Endothelial cell of umbilical vein (primary cell): ENCODE results near the gene RFNG. TPM values are rescaled to one million over a fixed set of nuclear protein-coding genes. Genes with fewer than 3 reads are reported as not detected.

ENCODE experiments used
- BruUV-seq: library from RNA; stranded (reverse); fragments of 400-500 nt; replicated peaks from 2 replicates; lab custom pipeline; 2021; lab: Mats Ljungman, UMichigan
- CTCF ChIA-PET: fragments of 300-600, 350-600 bp; sonication (Branson Sonifier 250); formaldehyde crosslinking; loops from one replicate; lab custom pipeline; 2021; ENCODE audit warnings: antibody characterized with exemption, inconsistent platforms; lab: Charles Lee
- POLR2A ChIA-PET: fragments of 300-600, 350-600 bp; sonication (Branson Sonifier 250); formaldehyde crosslinking; loops from one replicate; lab custom pipeline; 2021; ENCODE audit warnings: antibody characterized with exemption, inconsistent platforms; lab: Charles Lee
- DNase-seq: peaks from one replicate; pipeline ENCODE4 v3.0.0-alpha.2; 2011; ENCODE audit warnings: low read depth, low spot score
- FAIRE-seq: peaks from 2 replicates; lab custom pipeline; 2011; peaks lifted over from hg19 to GRCh38; lab: Jason Lieb, UNC
- H2AFZ ChIP-seq: 2 replicates; pipeline ENCODE4 v1.6.0; 2012; ENCODE audit warnings: low read depth, low read length, control low read depth, inconsistent platforms
- H3K27ac ChIP-seq: 2 replicates; pipeline ENCODE4 v1.5.1; 2011; ENCODE audit warnings: low read depth, mild to moderate bottlenecking, control low read depth, low read length, moderate library complexity; ENCODE audit not compliant: insufficient read depth
- H3K27me3 ChIP-seq, 2 experiments: 2 replicates each; pipeline versions ENCODE4 v1.6.0 to v1.6.1; 2011; ENCODE audit warnings: low read length in 2 of 2, mixed read lengths in 1 of 2; ENCODE audit not compliant: control insufficient read depth in 2 of 2, insufficient read depth in 2 of 2
- H3K36me3 ChIP-seq, 2 experiments: 2 replicates in 1 of 2; 3 replicates in 1 of 2; pipeline ENCODE4 v1.5.1; 2011; ENCODE audit warnings: low read length in 2 of 2, mild to moderate bottlenecking in 1 of 2, moderate library complexity in 1 of 2; ENCODE audit not compliant: control insufficient read depth in 2 of 2, insufficient read depth in 2 of 2; ENCODE audit errors: extremely low read depth in 1 of 2
- H3K4me1 ChIP-seq: 3 replicates; pipeline ENCODE4 v1.5.1; 2011; ENCODE audit warnings: mild to moderate bottlenecking, low read length; ENCODE audit not compliant: control insufficient read depth, insufficient read depth; ENCODE audit errors: extremely low read depth
- H3K4me2 ChIP-seq: 2 replicates; pipeline ENCODE4 v1.6.1; 2011; ENCODE audit warnings: low read length, control low read depth, mixed read lengths; ENCODE audit not compliant: insufficient read depth
- H3K4me3 ChIP-seq, 3 experiments: fragments of 200-600 bp in 1 of 3; sonication (generic), shearing (Covaris generic) in 1 of 3; replicated peaks in 1 of 3; 2 replicates each; pipeline ENCODE4 v1.5.1; 2011 to 2016; ENCODE audit warnings: control low read depth in 3 of 3, low read length in 3 of 3, mild to moderate bottlenecking in 2 of 3, inconsistent platforms in 1 of 3, low read depth in 1 of 3, moderate library complexity in 1 of 3; ENCODE audit not compliant: insufficient read depth in 1 of 3
- H3K79me2 ChIP-seq: 2 replicates; pipeline ENCODE4 v1.6.0; 2012; ENCODE audit warnings: low read length, inconsistent platforms; ENCODE audit not compliant: control insufficient read depth, insufficient read depth
- H3K9ac ChIP-seq: replicated peaks from 2 replicates; pipeline ENCODE3; 2011; ENCODE audit warnings: low read length, control low read depth; ENCODE audit not compliant: insufficient read depth; ENCODE audit errors: extremely low read depth
- H3K9me1 ChIP-seq: replicated peaks from 3 replicates; pipeline ENCODE4 v1.6.0; 2011; ENCODE audit warnings: mild to moderate bottlenecking, low read length; ENCODE audit not compliant: control insufficient read depth, insufficient read depth; ENCODE audit errors: extremely low read depth
- H3K9me3 ChIP-seq: replicated peaks from 2 replicates; pipeline ENCODE4 v1.5.1; 2012; ENCODE audit warnings: low read length, inconsistent platforms; ENCODE audit not compliant: control insufficient read depth, insufficient read depth
- H4K20me1 ChIP-seq: replicated peaks from 2 replicates; pipeline ENCODE3; 2011; ENCODE audit warnings: mild to moderate bottlenecking, low read length; ENCODE audit not compliant: control insufficient read depth, insufficient read depth; ENCODE audit errors: extremely low read depth
- EZH2 ChIP-seq: IDR thresholded peaks from 2 replicates; pipeline ENCODE4 v1.6.1; 2012; ENCODE audit warnings: borderline replicate concordance, low read depth, mild to moderate bottlenecking, moderate library complexity, low read length, inconsistent platforms; ENCODE audit not compliant: severe bottlenecking
- FOS ChIP-seq: IDR thresholded peaks from 2 replicates; pipeline ENCODE4 v1.6.1; 2011; ENCODE audit warnings: mild to moderate bottlenecking, low read length, moderate library complexity, borderline replicate concordance; ENCODE audit not compliant: insufficient read depth
- GATA2 ChIP-seq: IDR thresholded peaks from 2 replicates; pipeline ENCODE4 v1.7.0; 2011; ENCODE audit warnings: low read depth, mild to moderate bottlenecking, moderate library complexity, mixed read lengths, low read length; ENCODE audit not compliant: insufficient read length, insufficient read depth
- JUN ChIP-seq: IDR thresholded peaks from 2 replicates; pipeline ENCODE4 v1.6.1; 2011; ENCODE audit warnings: borderline replicate concordance, low read depth; ENCODE audit not compliant: insufficient read length, insufficient read depth
- MYC ChIP-seq: IDR thresholded peaks from one replicate; pipeline ENCODE4 v1.6.1; 2011; ENCODE audit warnings: mild to moderate bottlenecking, low read depth, low read length
- POLR2A ChIP-seq: IDR thresholded peaks from 2 replicates; pipeline ENCODE4 v1.6.1; 2012; ENCODE audit warnings: low read depth, mild to moderate bottlenecking, control low read depth, low read length
- POLR2AphosphoS5 ChIP-seq: IDR thresholded peaks from 2 replicates; pipeline ENCODE4 v1.6.1; 2012; ENCODE audit warnings: low read depth, mild to moderate bottlenecking, control low read depth, low read length, moderate library complexity; ENCODE audit not compliant: insufficient read depth
- dilution Hi-C: fragments of 300-500 bp; cut with MboI; formaldehyde crosslinking; loops from one replicate; pipeline ENCODE4 v1.15.0; 2019; ENCODE audit warnings: low sequenced_read_pairs; ENCODE audit not compliant: extremely low pct_ligation_motif_present
- intact Hi-C: fragments of 100-400 bp; cut with micrococcal nuclease; formaldehyde crosslinking; loops from one replicate; pipeline ENCODE4 v1.10.0; 2022
- polyA plus RNA-seq, 4 experiments: library from polyadenylated mRNA; depleted of rRNA in 3 of 4; stranded (reverse) in 3 of 4; unstranded in 1 of 4; fragments of >200 nt; gene quantifications; 2 replicates each; pipeline versions ENCODE4 v1.2.1 to v1.2.3, GENCODE V29; 2011 to 2012; ENCODE audit warnings: missing spikeins in 1 of 4
- total RNA-seq: library from RNA; stranded (reverse); gene quantifications from 2 replicates; pipeline ENCODE4 v1.2.3, GENCODE V29; 2021
- TF ChIP-seq, protein P1 (sequence below), 2 donors: IDR thresholded peaks; 1 replicate in 1 of 2; 2 replicates in 1 of 2; pipeline ENCODE4 v1.5.1; 2011; ENCODE audit warnings: low read length in 2 of 2, mild to moderate bottlenecking in 2 of 2, moderate library complexity in 2 of 2, control low read depth in 1 of 2, inconsistent platforms in 1 of 2, low read depth in 1 of 2; ENCODE audit not compliant: insufficient read depth in 1 of 2; ENCODE audit errors: extremely low read depth in 1 of 2
- TF ChIP-seq, protein P2 (sequence below): IDR thresholded peaks from 2 replicates; pipeline ENCODE4 v1.6.1; 2011; ENCODE audit not compliant: insufficient read depth, insufficient read length

RFNG gene
- total and polyA plus RNA-seq, 2 donors (not counting 3 experiments of a cell fraction or from before 2014, with no cell fraction given) = 33.7 to 40.0 TPM

DNA sequence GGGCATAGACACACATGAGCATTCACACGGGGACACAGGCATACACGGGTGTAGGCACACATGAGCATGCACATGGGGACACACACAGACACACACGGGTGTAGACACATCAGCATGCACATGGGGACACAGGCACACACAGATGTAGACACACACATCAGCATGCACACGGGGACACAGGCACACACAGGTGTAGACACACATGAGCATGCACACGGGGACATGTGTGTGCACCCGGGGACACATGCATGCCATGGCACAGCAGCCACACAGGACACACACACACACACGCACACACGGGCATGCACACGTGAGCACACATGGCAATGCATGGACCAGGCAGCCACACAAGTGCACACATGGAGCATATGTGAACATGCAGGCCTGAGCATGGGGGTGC lies 9.0 kb downstream of the RFNG start:
- BruUV-seq = no TSS peak
- Histone ChIP-seq H3K4me3 (no peak overlapping the region), H3K27ac (no peak overlapping the region), H2AFZ (no peak overlapping the region), H3K9me1 (no peaks in the 10 kb centered on the region), H3K4me1 (no peaks in the 10 kb centered on the region), H3K79me2 (no peaks in the 10 kb centered on the region), H3K4me2 (no peak overlapping the region), H3K9me3 (no peaks in the 10 kb centered on the region), H3K27me3 (no peaks in the 10 kb centered on the region), H3K36me3 (peaks cover 0 to under 1% of the 10 kb centered on the region in 2 experiments), H4K20me1 (no peaks in the 10 kb centered on the region), H3K9ac (no peak overlapping the region)
- ChIA-PET CTCF (no interaction called here), POLR2A (interaction anchor here (0.6 kb wide), 1 partner anchor 31 kb away, joined by 4 read pairs; no protein-coding TSS in a partner anchor)
- TF ChIP-seq MYC (no peak), JUN (no peak), POLR2A (no peak), GATA2 (no peak), EZH2 (no peak), FOS (no peak), POLR2AphosphoS5 (no peak)
- TF ChIP-seq, protein P1, sequence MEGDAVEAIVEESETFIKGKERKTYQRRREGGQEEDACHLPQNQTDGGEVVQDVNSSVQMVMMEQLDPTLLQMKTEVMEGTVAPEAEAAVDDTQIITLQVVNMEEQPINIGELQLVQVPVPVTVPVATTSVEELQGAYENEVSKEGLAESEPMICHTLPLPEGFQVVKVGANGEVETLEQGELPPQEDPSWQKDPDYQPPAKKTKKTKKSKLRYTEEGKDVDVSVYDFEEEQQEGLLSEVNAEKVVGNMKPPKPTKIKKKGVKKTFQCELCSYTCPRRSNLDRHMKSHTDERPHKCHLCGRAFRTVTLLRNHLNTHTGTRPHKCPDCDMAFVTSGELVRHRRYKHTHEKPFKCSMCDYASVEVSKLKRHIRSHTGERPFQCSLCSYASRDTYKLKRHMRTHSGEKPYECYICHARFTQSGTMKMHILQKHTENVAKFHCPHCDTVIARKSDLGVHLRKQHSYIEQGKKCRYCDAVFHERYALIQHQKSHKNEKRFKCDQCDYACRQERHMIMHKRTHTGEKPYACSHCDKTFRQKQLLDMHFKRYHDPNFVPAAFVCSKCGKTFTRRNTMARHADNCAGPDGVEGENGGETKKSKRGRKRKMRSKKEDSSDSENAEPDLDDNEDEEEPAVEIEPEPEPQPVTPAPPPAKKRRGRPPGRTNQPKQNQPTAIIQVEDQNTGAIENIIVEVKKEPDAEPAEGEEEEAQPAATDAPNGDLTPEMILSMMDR (IDR thresholded peaks at IDR 0.05; ENCODE audit: extremely low read depth in 1 of 2, insufficient read depth in 1 of 2, low read depth in 1 of 2, low read length in 2 of 2) = no peak
- TF ChIP-seq, protein P2, sequence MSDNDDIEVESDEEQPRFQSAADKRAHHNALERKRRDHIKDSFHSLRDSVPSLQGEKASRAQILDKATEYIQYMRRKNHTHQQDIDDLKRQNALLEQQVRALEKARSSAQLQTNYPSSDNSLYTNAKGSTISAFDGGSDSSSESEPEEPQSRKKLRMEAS = no peak
- FAIRE-seq = no peak
- no peak for DNase-seq
- dilution Hi-C loops (no loop called here), intact Hi-C loops (no loop called here)
